HepG2 (cell line): ENCODE data around the gene SLC27A3. TPM values are rescaled to one million over a fixed set of nuclear protein-coding genes. Genes with fewer than 3 reads are reported as not detected.

Source experiments
- ATAC-seq: fragments of 200-7000 bp; cut with Tn5 transposase; 3 replicates; pipeline ENCODE4 v1.9.1; 2020; ENCODE audit warnings: mild to moderate bottlenecking, moderate library complexity
- BruUV-seq: library from RNA; stranded (reverse); fragments of 400-500 nt; replicated peaks from 2 replicates; lab custom pipeline; 2021; lab: Mats Ljungman, UMichigan
- CTCF ChIA-PET: fragments of 300-600 bp; formaldehyde crosslinking; extraction: SDS; loops from one replicate; lab custom pipeline; 2021; ENCODE audit warnings: low total read pairs, inconsistent platforms, low intra/inter-chr PET ratio; lab: Yijun Ruan, JAX
- POLR2A ChIA-PET: fragments of 350-600 bp; sonication (Branson Sonifier 250); formaldehyde crosslinking; loops from one replicate; lab custom pipeline; 2020; ENCODE audit warnings: antibody characterized with exemption, inconsistent platforms; lab: Yijun Ruan, JAX
- DNase-seq: peaks from one replicate; pipeline ENCODE4 v3.0.0-alpha.2; 2015; ENCODE audit warnings: low spot score
- FAIRE-seq: peaks from 3 replicates; lab custom pipeline; 2011; peaks lifted over from hg19 to GRCh38; lab: Jason Lieb, UNC
- H2AFZ ChIP-seq: one replicate; pipeline ENCODE4 v1.6.1; 2011; ENCODE audit warnings: low read length, inconsistent platforms
- H3K27ac ChIP-seq: fragments of 300-600 bp; 3 replicates; pipeline ENCODE4 v1.8.0; 2011; ENCODE audit warnings: mixed run types, mild to moderate bottlenecking, mixed read lengths, low read length, inconsistent platforms; ENCODE audit not compliant: insufficient read depth; ENCODE audit errors: extremely low read length
- H3K27me3 ChIP-seq, 2 experiments: fragments of 200-600 bp in 1 of 2; 2 replicates in 1 of 2; 3 replicates in 1 of 2; pipeline versions ENCODE4 v1.6.0 to v1.8.0; 2011; ENCODE audit warnings: low read length in 2 of 2, mild to moderate bottlenecking in 2 of 2, moderate library complexity in 2 of 2, inconsistent platforms in 1 of 2; ENCODE audit not compliant: insufficient read depth in 2 of 2, control insufficient read depth in 1 of 2
- H3K36me3 ChIP-seq, 2 experiments: fragments of 200-600 bp in 1 of 2; replicated peaks in 1 of 2; 2 replicates in 1 of 2; 3 replicates in 1 of 2; pipeline versions ENCODE4 v1.5.1 to v1.8.0; 2011; ENCODE audit warnings: low read length in 2 of 2, inconsistent platforms in 1 of 2; ENCODE audit not compliant: insufficient read depth in 2 of 2, control insufficient read depth in 1 of 2
- H3K4me1 ChIP-seq: 2 replicates; pipeline ENCODE4 v1.5.1; 2012; ENCODE audit warnings: low read length, inconsistent platforms; ENCODE audit not compliant: insufficient read depth
- H3K4me2 ChIP-seq: 2 replicates; pipeline ENCODE4 v1.6.0; 2011; ENCODE audit warnings: low read depth, low read length, inconsistent platforms
- H3K4me3 ChIP-seq, 3 experiments: fragments of 200-600 bp in 1 of 3; sonication (generic), shearing (Covaris generic) in 1 of 3; replicated peaks in 1 of 3; 2 replicates each; pipeline ENCODE4 v1.5.1; 2011 to 2016; ENCODE audit warnings: low read length in 3 of 3, inconsistent platforms in 2 of 3, low read depth in 2 of 3, mild to moderate bottlenecking in 2 of 3, control low read depth in 1 of 3, mixed read lengths in 1 of 3; ENCODE audit not compliant: insufficient read depth in 1 of 3
- H3K79me2 ChIP-seq: one replicate; pipeline ENCODE4 v1.6.1; 2011; ENCODE audit warnings: low read length, inconsistent platforms; ENCODE audit not compliant: insufficient read depth
- H3K9ac ChIP-seq: 2 replicates; pipeline ENCODE4 v1.6.0; 2011; ENCODE audit warnings: mild to moderate bottlenecking, low read depth, low read length, inconsistent platforms; ENCODE audit not compliant: insufficient read depth
- H3K9me3 ChIP-seq: 2 replicates; pipeline ENCODE4 v1.5.1; 2012; ENCODE audit warnings: mild to moderate bottlenecking, low read length
- H4K20me1 ChIP-seq: 2 replicates; pipeline ENCODE4 v1.6.0; 2011; ENCODE audit warnings: inconsistent platforms, mild to moderate bottlenecking, low read length, moderate library complexity; ENCODE audit not compliant: insufficient read depth
- AGO1 ChIP-seq: fragments of 200-400 bp; formaldehyde crosslinking; IDR thresholded peaks from 2 replicates; pipeline ENCODE4 v1.6.1; 2017; ENCODE audit warnings: mild to moderate bottlenecking, low read depth, low read length, moderate library complexity; ENCODE audit not compliant: poor library complexity, severe bottlenecking
- BORCS8-MEF2B ChIP-seq: sonication (generic); formaldehyde crosslinking; IDR thresholded peaks from 2 replicates; pipeline ENCODE4 v1.8.0; 2022; ENCODE audit warnings: mild to moderate bottlenecking, missing genetic modification reagents
- DPF2 ChIP-seq: sonication (generic); formaldehyde crosslinking; IDR thresholded peaks from 2 replicates; pipeline ENCODE4 v1.4.0; 2020; ENCODE audit warnings: mild to moderate bottlenecking, low read depth, missing genetic modification reagents, borderline replicate concordance
- E2F1 ChIP-seq: sonication (generic); formaldehyde crosslinking; IDR thresholded peaks from 2 replicates; pipeline ENCODE4 v1.5.0; 2020; ENCODE audit warnings: missing genetic modification reagents
- EP300 ChIP-seq, 3 experiments: sonication (generic) in 1 of 3; formaldehyde crosslinking in 1 of 3; IDR thresholded peaks; 2 replicates each; pipeline versions ENCODE4 v1.5.1 to v1.6.1; 2011 to 2020; ENCODE audit warnings: low read depth in 2 of 3, low read length in 2 of 3, borderline replicate concordance in 1 of 3, improper control_type of control experiment in 1 of 3, mild to moderate bottlenecking in 1 of 3, missing genetic modification reagents in 1 of 3, moderate library complexity in 1 of 3
- GABPA ChIP-seq, 2 experiments: IDR thresholded peaks; 2 replicates each; pipeline ENCODE4 v1.6.1; 2011 to 2016; ENCODE audit warnings: low read depth in 2 of 2, low read length in 1 of 2, missing biosample characterization in 1 of 2, missing genetic modification characterization in 1 of 2
- HNF4G ChIP-seq, 2 experiments: sonication (generic) in 1 of 2; formaldehyde crosslinking in 1 of 2; IDR thresholded peaks; 2 replicates each; pipeline versions ENCODE4 v1.4.0 to v1.6.1; 2011 to 2020; ENCODE audit warnings: borderline replicate concordance in 2 of 2, low read depth in 2 of 2, mild to moderate bottlenecking in 2 of 2, low read length in 1 of 2, missing genetic modification reagents in 1 of 2, moderate library complexity in 1 of 2
- HNRNPK ChIP-seq: fragments of 200-400 bp; formaldehyde crosslinking; IDR thresholded peaks from 2 replicates; pipeline ENCODE4 v1.6.1; 2018; ENCODE audit warnings: low read length, low read depth, moderate library complexity, mild to moderate bottlenecking; ENCODE audit not compliant: poor library complexity, severe bottlenecking
- KDM5A ChIP-seq: fragments of 200-600 bp; sonication (generic); IDR thresholded peaks from 2 replicates; pipeline ENCODE4 v1.7.0; 2018; ENCODE audit warnings: antibody characterized with exemption, mild to moderate bottlenecking, low read length, borderline replicate concordance
- MEIS2 ChIP-seq: sonication (generic); formaldehyde crosslinking; IDR thresholded peaks from 2 replicates; pipeline ENCODE4 v1.9.0; 2021; ENCODE audit warnings: mild to moderate bottlenecking, missing genetic modification reagents
- PCBP2 ChIP-seq: fragments of 200-400 bp; formaldehyde crosslinking; optimal IDR thresholded peaks from 2 replicates; pipeline ENCODE3; 2018; ENCODE audit warnings: low read length, low read depth; ENCODE audit not compliant: poor library complexity, severe bottlenecking
- POLR2AphosphoS5 ChIP-seq: IDR thresholded peaks from 2 replicates; pipeline ENCODE4 v1.6.1; 2012; ENCODE audit warnings: low read depth, low read length
- RFX3 ChIP-seq: IDR thresholded peaks from 2 replicates; pipeline ENCODE4 v1.6.1; 2016; ENCODE audit warnings: missing biosample characterization, missing genetic modification reagents
- UBTF ChIP-seq: sonication (generic); formaldehyde crosslinking; IDR thresholded peaks from 2 replicates; pipeline ENCODE4 v1.4.0; 2020; ENCODE audit warnings: mild to moderate bottlenecking, missing genetic modification reagents
- YEATS4 ChIP-seq: sonication (generic); formaldehyde crosslinking; IDR thresholded peaks from 2 replicates; pipeline ENCODE4 v1.4.0; 2020; ENCODE audit warnings: missing genetic modification reagents, borderline replicate concordance
- ZC3H4 ChIP-seq: sonication (generic); formaldehyde crosslinking; IDR thresholded peaks from 2 replicates; pipeline ENCODE4 v1.4.0; 2020; ENCODE audit warnings: missing genetic modification reagents, borderline replicate concordance
- ZNF788 ChIP-seq: sonication (generic); formaldehyde crosslinking; IDR thresholded peaks from 2 replicates; pipeline ENCODE4 v1.5.0; 2020; ENCODE audit warnings: mild to moderate bottlenecking, missing genetic modification reagents, borderline replicate concordance
- WGBS: methylation state at CpG from one replicate; pipeline ENCODE4 v1.1.6; 2017; ENCODE audit warnings: low lambda C conversion rate; 5-methylcytosine and 5-hydroxymethylcytosine counted together
- in situ Hi-C: cut with HindIII; loops from 2 replicates; pipeline ENCODE4 v1.10.0; 2017; ENCODE audit warnings: low pct_unique_long_range_greater_than_20kb; ENCODE audit not compliant: extremely low pct_ligation_motif_present
- intact Hi-C: fragments of 100-400 bp; cut with micrococcal nuclease; formaldehyde crosslinking; loops from one replicate; pipeline ENCODE4 v1.10.0; 2022; ENCODE audit not compliant: unreplicated experiment
- polyA plus RNA-seq, 8 experiments: library from polyadenylated mRNA; depleted of rRNA in 3 of 8; stranded (reverse) in 7 of 8; unstranded in 1 of 8; fragments of >200 nt; fragmentation: Illumina TruSeq in 4 of 8; extraction: Trizol in 4 of 8; gene quantifications; 2 replicates each; pipeline versions ENCODE4 v1.2.1 to v1.2.3, GENCODE V29; 2011 to 2016; ENCODE audit warnings: low read depth in 4 of 8, missing spikeins in 1 of 8, mixed read lengths in 1 of 8; ENCODE audit not compliant: insufficient read depth in 1 of 8
- total RNA-seq, 5 experiments: library from RNA; depleted of rRNA; stranded (reverse); fragments of >200 nt; fragmentation: Illumina TruSeq; extraction: Trizol; gene quantifications; 2 replicates each; pipeline ENCODE4 v1.2.3, GENCODE V29; 2016; ENCODE audit warnings: low read depth in 1 of 5

The SLC27A3 gene
- total and polyA plus RNA-seq, 2 of the 13 experiments (the other 11 are each of a cell fraction or from before 2014, with no cell fraction given) = 4.3 to 10.3 TPM

GRCh38 chr1:153728305-153729066 lies 46.7 kb upstream of the SLC27A3 start:
- H3K36me3 ChIP-seq = no peaks in the 10 kb centered on the region
- BruUV-seq = TSS peak; percentile 87
- H2AFZ ChIP-seq = no peak overlapping the region
- peaks cover 12% of the 10 kb centered on the region for H3K79me2 ChIP-seq
- ATAC-seq (peak; percentile 16), FAIRE-seq (no peak), DNase-seq (peak; percentile 49)
- in situ Hi-C loops (no loop called here), intact Hi-C loops (loop anchor here (2.0 to 5.0 kb wide), 2 partner anchors 14 to 56 kb away; partner anchors contain the start of gene ILF2)
- H3K9me3 ChIP-seq = no peaks in the 10 kb centered on the region
- peak overlapping the region; percentile 89 to 95 (median 92) for H3K4me3 ChIP-seq
- H3K9ac ChIP-seq = peak overlapping the region; percentile 100
- CTCF ChIA-PET = no interaction called here
- H3K27me3 ChIP-seq = no peaks in the 10 kb centered on the region; a peak in 1 of 5 replicates
- peak overlapping the region; percentile 93 for H3K4me2 ChIP-seq
- WGBS = 2% methylated on average over 19 of the region's 19 CpGs
- peaks cover 49% of the 10 kb centered on the region for H3K4me1 ChIP-seq
- H4K20me1 ChIP-seq = no peaks in the 10 kb centered on the region
- peak overlapping the region; percentile 95 for H3K27ac ChIP-seq
- POLR2A ChIA-PET = interaction anchor here (0.5 to 3.2 kb wide), 29 partner anchors 8 to 1966 kb away, joined by 3 to 27 read pairs (median 5); partner anchors contain the start of genes CHTOP, CREB3L4, JTB and MRPL9
- peak; percentile 76; the same call in 1 of the 2 replicates for TF ChIP-seq ZC3H4 (CRISPR knock-in tag)
- TF ChIP-seq EP300 (IDR thresholded peaks at IDR 0.05; ENCODE audit: low read depth in 2 of 2, low read length in 2 of 2) = no peak
- peak; percentile 10; the same call in 1 of the 2 replicates for TF ChIP-seq EP300 (CRISPR knock-in tag; IDR thresholded peaks at IDR 0.05; ENCODE audit: borderline replicate concordance)
- TF ChIP-seq YEATS4 (CRISPR knock-in tag) = peak; percentile 67; the same call in 1 of the 2 replicates
- TF ChIP-seq E2F1 = 0 out of 2 replicates have a peak, but pooled peaks have one; percentile 1
- peak; percentile 14 for TF ChIP-seq HNRNPK
- peak; percentile 28; the same call in 1 of the 2 replicates for TF ChIP-seq KDM5A
- 0 out of 2 replicates have a peak, but pooled peaks have one; percentile 23 for TF ChIP-seq MEIS2 (CRISPR knock-in tag)
- TF ChIP-seq HNF4G (IDR thresholded peaks at IDR 0.05; ENCODE audit: borderline replicate concordance, low read depth, low read length) = no peak
- no peak for TF ChIP-seq HNF4G (CRISPR knock-in tag; IDR thresholded peaks at IDR 0.05; ENCODE audit: borderline replicate concordance, low read depth)
- peak; percentile 74 for TF ChIP-seq PCBP2
- no peak for TF ChIP-seq AGO1
- peak; percentile 69 for TF ChIP-seq RFX3 (CRISPR knock-in tag)
- TF ChIP-seq GABPA (IDR thresholded peaks at IDR 0.05; ENCODE audit: low read depth, low read length) = peak; percentile 21; the same call in 1 of the 2 replicates
- peak; percentile 47; the same call in 1 of the 2 replicates for TF ChIP-seq GABPA (CRISPR knock-in tag; IDR thresholded peaks at IDR 0.05; ENCODE audit: low read depth)
- 0 out of 2 replicates have a peak, but pooled peaks have one; percentile 40 for TF ChIP-seq ZNF788 (CRISPR knock-in tag)
- TF ChIP-seq BORCS8-MEF2B (CRISPR knock-in tag) = 0 out of 2 replicates have a peak, but pooled peaks have one; percentile 12
- no peak for TF ChIP-seq DPF2 (CRISPR knock-in tag)
- TF ChIP-seq UBTF (CRISPR knock-in tag) = peak; percentile 34; the same call in 1 of the 2 replicates
- 0 out of 2 replicates have a peak, but pooled peaks have one; percentile 30 for TF ChIP-seq POLR2AphosphoS5
